Measurements from ENCODE around the gene SPRTN. TPM values are rescaled to one million over a fixed set of nuclear protein-coding genes. Genes with fewer than 3 reads are reported as not detected.

Gene SPRTN
- total and polyA plus RNA-seq, 2 experiments from 2014 or later: 9.1 to 25.0 TPM

- no peaks in the 10 kb centered on the region for H3F3A ChIP-seq (replicated peaks; ENCODE audit: low read depth)
- H3K36me3 ChIP-seq (ENCODE audit: insufficient read depth): no peaks in the 10 kb centered on the region
- no peak overlapping the region for H3K4me2 ChIP-seq
- DNase-seq (ENCODE audit: low spot score) (no peak), ATAC-seq (no peak)
- H3K9me3 Mint-ChIP-seq: no peaks in the 10 kb centered on the region
- no peak overlapping the region for H3K27ac Mint-ChIP-seq
- no peaks in the 10 kb centered on the region for H3K9me2 ChIP-seq (ENCODE audit: insufficient read depth)
- H3K36me3 Mint-ChIP-seq (ENCODE audit: low read depth): no peaks in the 10 kb centered on the region
- no peak overlapping the region for H2AFZ ChIP-seq
- no peaks in the 10 kb centered on the region for H4K20me1 ChIP-seq (replicated peaks; ENCODE audit: insufficient read depth)
- H3K27me3 ChIP-seq (ENCODE audit: insufficient read depth): no peaks in the 10 kb centered on the region
- H3K4me1 Mint-ChIP-seq: no peaks in the 10 kb centered on the region
- no peaks in the 10 kb centered on the region for H3K27me3 Mint-ChIP-seq (ENCODE audit: insufficient read depth, low read depth, poor library complexity)
- no peaks in the 10 kb centered on the region for H3K4me1 ChIP-seq (ENCODE audit: insufficient read depth)
- no peak overlapping the region for H3K27ac ChIP-seq (ENCODE audit: low read depth)
- no peak overlapping the region for H3K4me3 Mint-ChIP-seq
- no peak for TF ChIP-seq ETS1 (IDR thresholded peaks at IDR 0.05)
- no peak for TF ChIP-seq ZNF331 (CRISPR knock-in tag; IDR thresholded peaks at IDR 0.05; ENCODE audit: low read depth)
- TF ChIP-seq EZH2phosphoT487 (IDR thresholded peaks at IDR 0.05; ENCODE audit: unreplicated experiment): no peak
- no peak for TF ChIP-seq CREB1 (CRISPR knock-in tag; IDR thresholded peaks at IDR 0.05; ENCODE audit: low read depth)
- no peak for TF ChIP-seq CTCF (conservative IDR thresholded peaks at IDR 0.05; ENCODE audit: low read depth in 2 of 2)
- no peak for TF ChIP-seq JUNB (IDR thresholded peaks at IDR 0.05; ENCODE audit: unreplicated experiment)
- TF ChIP-seq ZNF114 (CRISPR knock-in tag; IDR thresholded peaks at IDR 0.05): no peak
- no peak overlapping the region for H3K4me3 ChIP-seq
- H3K79me2 ChIP-seq (replicated peaks; ENCODE audit: insufficient read depth): no peaks in the 10 kb centered on the region
Observed at GRCh38 chr1:231386466-231386865, 48.4 kb downstream of the SPRTN start.

GRCh38 chr1:231387770-231388669 lies 49.9 kb downstream of the SPRTN start:
- no peak for ATAC-seq
- Histone ChIP-seq H3K4me1 (ENCODE audit: insufficient read depth) (no peaks in the 10 kb centered on the region), H3K9me2 (ENCODE audit: insufficient read depth) (no peaks in the 10 kb centered on the region), H4K20me1 (replicated peaks; ENCODE audit: insufficient read depth) (no peaks in the 10 kb centered on the region), H3K79me2 (replicated peaks; ENCODE audit: insufficient read depth) (no peaks in the 10 kb centered on the region), H2AFZ (no peak overlapping the region), H3K4me2 (no peak overlapping the region), H3K27me3 (ENCODE audit: insufficient read depth) (no peaks in the 10 kb centered on the region), H3K27ac (ENCODE audit: low read depth) (no peak overlapping the region), H3K36me3 (ENCODE audit: insufficient read depth) (no peaks in the 10 kb centered on the region), H3K4me3 (no peak overlapping the region), H3F3A (replicated peaks; ENCODE audit: low read depth) (no peaks in the 10 kb centered on the region)
- Mint-ChIP-seq H3K27ac (no peak overlapping the region), H3K36me3 (ENCODE audit: low read depth) (no peaks in the 10 kb centered on the region), H3K27me3 (ENCODE audit: insufficient read depth, low read depth, poor library complexity) (no peaks in the 10 kb centered on the region), H3K9me3 (no peaks in the 10 kb centered on the region), H3K4me3 (no peak overlapping the region), H3K4me1 (no peaks in the 10 kb centered on the region)
- no peak for DNase-seq (ENCODE audit: low spot score)
- no peak for TF ChIP-seq ZNF462 (CRISPR knock-in tag; IDR thresholded peaks at IDR 0.05)
- TF ChIP-seq ETS1 (IDR thresholded peaks at IDR 0.05): no peak
- TF ChIP-seq JUNB (IDR thresholded peaks at IDR 0.05; ENCODE audit: unreplicated experiment): no peak
